Measurements from ENCODE around the gene RLIM. TPM values are rescaled to one million over a fixed set of nuclear protein-coding genes. Genes with fewer than 3 reads are reported as not detected.

RLIM gene
- total and polyA plus RNA-seq, 2 of the 13 experiments (the other 11 are each of a cell fraction or from before 2014, with no cell fraction given) = 7.7 to 24.5 TPM

Other genes starting within 250 kb of the RLIM start
- gene SLC16A2, start 193.1 kb downstream of the RLIM start, total RNA-seq (2016; rRNA removed; fragmentation: Illumina TruSeq; extraction: Trizol) = 0.07 TPM in 1 of 2 replicates, not detected in the other
- gene SLC16A2, start 193.1 kb downstream of the RLIM start, polyA plus RNA-seq (2011; rRNA removed) = 0.05 and 0.08 TPM in 2 replicates

Data from HepG2 (cell line).